IPS-18c (cell line): Measurements from ENCODE around the gene GUCY1B1.

Experiments
- H3K4me3 ChIP-seq: 2 replicates; pipeline ENCODE4 v1.7.0; 2013; ENCODE audit warnings: low read depth, mild to moderate bottlenecking, low read length, moderate library complexity; ENCODE audit not compliant: insufficient read depth
- H3K9me3 ChIP-seq: one replicate; pipeline ENCODE4 v1.6.1; 2013; ENCODE audit warnings: mild to moderate bottlenecking, low read length, moderate library complexity; ENCODE audit not compliant: control insufficient read depth, insufficient read depth

GUCY1B1 gene

GRCh38 chr4:155820887-155821518 lies 62.2 kb downstream of the GUCY1B1 start:
- H3K4me3 ChIP-seq: no peak overlapping the region
- H3K9me3 ChIP-seq: no peaks in the 10 kb centered on the region

- no peak overlapping the region for H3K4me3 ChIP-seq
- H3K9me3 ChIP-seq: no peaks in the 10 kb centered on the region
Observed at GRCh38 chr4:155822572-155822971, 63.8 kb downstream of the GUCY1B1 start.

DNA sequence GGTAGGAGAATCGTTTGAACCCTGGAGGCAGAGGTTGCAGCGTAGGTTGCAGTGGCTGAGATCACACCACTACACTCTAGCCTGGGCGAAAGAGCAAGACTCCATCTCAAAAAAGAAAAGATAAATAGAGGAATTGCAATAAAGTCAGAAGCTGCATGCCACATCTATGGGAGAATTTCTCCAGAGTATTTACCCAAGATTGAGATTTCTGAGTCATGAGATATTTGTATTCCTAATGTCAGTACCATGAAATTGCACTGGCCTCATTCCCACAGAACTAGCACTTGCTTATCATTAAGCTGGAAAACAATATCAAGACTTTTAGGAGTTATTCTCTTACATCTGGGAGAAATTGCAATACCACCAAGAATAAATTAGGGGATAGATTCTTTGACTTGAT lies 69.8 kb downstream of the GUCY1B1 start:
- H3K4me3 ChIP-seq: no peak overlapping the region

DNA sequence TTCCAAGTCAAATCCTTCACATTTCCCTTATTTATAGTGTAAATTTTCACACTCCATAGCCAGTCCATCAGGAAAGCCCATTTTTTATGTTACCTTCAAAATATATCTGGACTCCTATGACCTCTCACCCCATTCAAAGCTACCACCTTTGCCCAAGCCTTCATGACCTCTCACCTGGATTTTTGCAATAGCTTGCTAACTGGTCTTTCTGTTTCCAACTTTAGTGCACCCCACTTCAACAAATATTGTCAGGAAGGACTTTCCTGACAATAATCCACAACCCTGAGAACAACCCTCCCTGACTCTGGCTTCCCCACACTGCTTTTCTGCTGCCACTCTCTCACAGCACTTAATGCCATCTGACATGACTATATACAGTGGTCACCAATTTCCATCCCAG lies 73.8 kb downstream of the GUCY1B1 start:
- H3K9me3 ChIP-seq: no peaks in the 10 kb centered on the region
- H3K4me3 ChIP-seq: no peak overlapping the region

More for the DNA sequence above, 69.8 kb downstream of the GUCY1B1 start:
- H3K9me3 ChIP-seq: no peaks in the 10 kb centered on the region

DNA sequence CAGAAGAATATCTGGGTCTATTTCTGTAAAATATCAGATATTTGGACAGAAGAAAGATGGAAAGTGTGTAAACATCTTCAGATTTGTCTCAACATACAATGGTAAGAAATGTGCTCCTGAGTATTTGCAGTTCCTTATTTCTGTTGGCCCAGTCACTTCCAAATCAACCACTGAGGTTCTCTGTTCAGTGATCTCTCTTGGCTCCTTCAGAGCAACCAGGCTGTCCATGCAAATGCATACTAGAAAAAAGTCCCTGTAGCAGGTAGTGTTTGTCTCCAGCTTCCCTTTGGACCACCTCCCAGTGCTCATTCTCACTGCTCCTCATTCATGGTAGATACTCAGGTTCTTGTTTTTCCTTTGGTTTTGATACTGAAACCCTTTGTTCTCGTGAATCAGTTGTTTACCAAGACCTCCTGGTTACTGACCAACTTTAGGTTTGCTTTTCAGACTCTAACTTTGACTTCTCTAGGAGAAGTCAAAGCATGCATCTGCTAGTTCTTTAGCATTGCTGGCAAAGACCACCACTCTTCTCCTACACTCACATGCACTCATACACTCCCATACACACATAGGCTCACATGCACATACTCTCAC lies 78.5 kb downstream of the GUCY1B1 start:
- Histone ChIP-seq H3K9me3 (no peaks in the 10 kb centered on the region), H3K4me3 (no peak overlapping the region)

DNA sequence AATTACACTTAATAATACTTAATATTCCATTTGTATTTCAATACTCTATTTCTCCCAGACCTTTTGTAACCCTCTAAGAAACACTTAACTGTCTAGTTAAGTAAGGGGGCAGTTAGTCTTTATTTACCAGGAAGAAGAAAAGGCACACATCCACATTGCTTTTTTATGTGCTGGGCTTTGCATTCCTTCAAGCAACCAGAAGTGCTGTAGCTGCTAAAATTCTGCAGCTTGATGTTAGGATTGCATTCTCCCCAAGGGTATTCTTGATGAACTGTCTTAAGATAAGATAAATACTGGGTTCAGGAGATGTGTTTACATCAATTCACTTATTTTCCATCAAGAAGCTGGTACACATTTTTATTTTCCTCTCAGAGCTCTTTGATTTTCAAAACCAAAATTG lies 83.3 kb downstream of the GUCY1B1 start:
- no peak overlapping the region for H3K4me3 ChIP-seq
- no peaks in the 10 kb centered on the region for H3K9me3 ChIP-seq

DNA sequence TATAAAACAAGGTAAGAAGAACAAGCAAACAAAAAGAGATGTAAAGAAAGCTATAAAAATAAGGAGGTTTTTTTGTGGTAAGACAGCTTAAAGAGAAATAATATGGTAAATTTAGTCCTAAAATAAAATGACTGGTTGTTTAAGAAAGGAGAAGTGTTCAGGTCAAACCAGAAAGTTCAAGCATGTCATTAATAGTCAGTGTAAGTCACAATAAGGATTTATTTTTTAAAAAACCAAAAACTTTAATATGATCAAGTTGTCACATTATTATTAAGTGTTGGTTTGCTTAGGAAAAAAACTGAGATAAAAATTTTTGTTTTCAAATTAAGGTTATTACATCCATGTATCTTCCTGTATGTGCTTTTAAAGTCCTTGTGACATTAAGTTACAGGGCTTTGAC lies 88.1 kb downstream of the GUCY1B1 start:
- peaks cover 2% of the 10 kb centered on the region for H3K9me3 ChIP-seq
- H3K4me3 ChIP-seq: no peak overlapping the region

GRCh38 chr4:155849042-155849441 lies 90.2 kb downstream of the GUCY1B1 start:
- H3K9me3 ChIP-seq: peaks cover 2% of the 10 kb centered on the region
- no peak overlapping the region for H3K4me3 ChIP-seq

DNA sequence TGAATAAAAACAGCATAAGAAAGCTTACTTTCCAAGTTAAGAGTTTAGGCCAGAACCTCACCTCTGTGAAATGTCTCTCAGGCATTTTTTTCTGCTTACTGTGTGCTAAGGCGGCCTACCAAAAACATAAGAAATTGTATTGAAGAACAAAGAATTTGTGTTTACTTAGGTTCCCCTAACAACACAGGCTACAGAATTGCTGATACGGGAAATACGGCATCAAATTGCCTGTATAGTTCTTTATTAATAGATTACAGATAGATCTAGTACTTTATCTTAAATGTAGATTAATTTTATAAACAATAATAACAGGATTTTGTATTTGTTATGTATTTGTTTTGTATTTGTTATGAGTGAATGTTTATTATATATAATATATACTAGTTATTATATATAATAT lies 94.4 kb downstream of the GUCY1B1 start:
- Histone ChIP-seq H3K9me3 (no peaks in the 10 kb centered on the region), H3K4me3 (no peak overlapping the region)

GRCh38 chr4:155854582-155855226 lies 95.9 kb downstream of the GUCY1B1 start:
- H3K4me3 ChIP-seq: no peak overlapping the region
- H3K9me3 ChIP-seq: no peaks in the 10 kb centered on the region

DNA sequence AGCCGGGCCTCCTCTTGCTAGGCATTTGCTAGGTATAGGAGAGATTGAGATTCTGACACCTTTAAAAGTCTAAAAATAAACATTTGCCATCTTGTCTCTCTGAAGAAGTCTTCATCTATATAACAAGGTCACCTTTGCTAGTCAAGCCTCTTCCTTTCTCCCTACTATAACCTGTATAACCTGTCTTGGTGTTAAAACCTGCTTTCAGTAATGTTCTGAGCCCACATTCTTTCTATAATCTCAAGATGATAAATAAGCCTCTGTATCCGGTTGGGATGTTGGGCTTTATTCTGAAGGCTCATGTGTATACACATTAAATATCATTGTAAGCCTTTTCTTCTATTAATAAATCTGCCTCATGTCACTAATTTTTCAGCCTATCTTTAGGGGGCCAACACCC lies 97.1 kb downstream of the GUCY1B1 start:
- H3K4me3 ChIP-seq: no peak overlapping the region
- H3K9me3 ChIP-seq: no peaks in the 10 kb centered on the region
